Sciatic nerve (tissue), 2 donors: ENCODE results near the gene LDHD. TPM values are rescaled to one million over a fixed set of nuclear protein-coding genes. Genes with fewer than 3 reads are reported as not detected.

Experiments used
- ATAC-seq: fragments of 200-7000 bp; cut with Tn5 transposase; one replicate; pipeline ENCODE4 v1.9.1; 2020; ENCODE audit warnings: mild to moderate bottlenecking, moderate library complexity
- DNase-seq: peaks from one replicate; pipeline ENCODE4 v3.0.0-alpha.2; 2020; ENCODE audit warnings: low spot score
- intact Hi-C: fragments of 100-400 bp; cut with DNase I; formaldehyde crosslinking; loops from one replicate; pipeline ENCODE4 v1.14.2; 2022
- total RNA-seq: library from RNA; stranded (reverse); fragmentation: NEBNext Ultra II Directional; extraction: Animal tissue kit (Norgen Biotek cat#: 25700); gene quantifications from one replicate; pipeline ENCODE4 v1.2.1, GENCODE V29; 2021
- donor health status: DM: no; HTN: no; CAD: no.
- donor health status: DM: no; HTN: no; CAD: no.

The LDHD gene
- total RNA-seq, 1 donor from 2014 or later = 12.1 TPM

DNA sequence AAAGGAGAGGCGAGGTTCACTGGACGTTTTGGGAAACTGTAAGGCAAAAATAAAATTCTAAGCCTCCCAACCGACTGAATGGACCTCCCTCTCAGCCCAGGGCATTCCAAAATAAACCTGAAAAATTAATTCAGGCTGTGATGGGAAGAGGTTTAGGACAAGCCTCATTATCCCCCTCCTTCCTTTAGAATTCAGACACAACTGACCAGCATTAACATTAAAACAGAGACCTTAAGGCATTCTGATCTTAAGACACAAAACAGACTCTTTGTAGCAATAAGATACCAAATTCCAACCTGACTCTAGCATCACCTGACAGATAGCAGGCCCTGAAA lies 298 bp upstream of the LDHD start:
- intact Hi-C loops = no loop called here
- DNase-seq (no peak), ATAC-seq (no peak)

GRCh38 chr16:75114946-75115825 lies 1.4 kb downstream of the LDHD start:
- DNase-seq = no peak
- intact Hi-C loops = no loop called here
- no peak for ATAC-seq

DNA sequence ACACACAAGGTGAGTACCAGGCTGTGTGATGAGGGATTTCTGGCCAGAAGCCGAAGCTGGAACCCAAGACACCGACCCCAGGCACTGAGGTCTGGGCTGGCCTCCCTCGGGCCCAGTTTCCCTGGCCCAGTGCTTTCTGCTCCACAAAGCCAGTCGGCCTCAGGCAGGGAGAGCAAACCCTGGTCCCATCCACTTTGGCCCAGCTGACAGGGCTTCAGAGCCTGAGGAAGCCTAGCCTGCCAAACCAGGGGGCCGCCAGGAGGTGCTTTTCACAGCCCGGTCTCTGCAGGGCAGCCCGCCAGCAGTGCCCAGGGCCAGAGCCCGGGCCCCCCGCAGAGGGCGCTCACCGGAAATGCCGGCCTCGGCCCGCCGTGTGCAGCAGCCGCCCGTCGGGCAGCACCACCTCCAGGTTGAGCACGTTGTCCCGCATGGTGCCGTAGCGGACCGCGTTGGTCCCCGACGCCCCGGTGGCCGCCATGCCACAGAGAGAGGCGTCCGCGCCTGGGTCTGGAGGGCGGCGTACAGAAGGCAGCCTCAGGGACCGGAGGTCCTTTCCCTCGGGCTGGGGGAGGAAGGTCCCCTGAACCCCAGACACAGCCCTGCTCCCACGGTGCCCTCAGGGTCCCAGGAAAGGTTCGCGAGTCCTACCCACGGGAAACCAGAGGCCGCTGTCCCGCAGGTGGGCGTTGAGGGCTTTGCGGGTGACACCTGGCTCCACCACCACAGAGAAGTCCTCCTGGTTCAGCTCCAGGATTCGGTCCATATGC lies 2.2 kb downstream of the LDHD start:
- intact Hi-C loops = no loop called here
- ATAC-seq (no peak), DNase-seq (no peak)

DNA sequence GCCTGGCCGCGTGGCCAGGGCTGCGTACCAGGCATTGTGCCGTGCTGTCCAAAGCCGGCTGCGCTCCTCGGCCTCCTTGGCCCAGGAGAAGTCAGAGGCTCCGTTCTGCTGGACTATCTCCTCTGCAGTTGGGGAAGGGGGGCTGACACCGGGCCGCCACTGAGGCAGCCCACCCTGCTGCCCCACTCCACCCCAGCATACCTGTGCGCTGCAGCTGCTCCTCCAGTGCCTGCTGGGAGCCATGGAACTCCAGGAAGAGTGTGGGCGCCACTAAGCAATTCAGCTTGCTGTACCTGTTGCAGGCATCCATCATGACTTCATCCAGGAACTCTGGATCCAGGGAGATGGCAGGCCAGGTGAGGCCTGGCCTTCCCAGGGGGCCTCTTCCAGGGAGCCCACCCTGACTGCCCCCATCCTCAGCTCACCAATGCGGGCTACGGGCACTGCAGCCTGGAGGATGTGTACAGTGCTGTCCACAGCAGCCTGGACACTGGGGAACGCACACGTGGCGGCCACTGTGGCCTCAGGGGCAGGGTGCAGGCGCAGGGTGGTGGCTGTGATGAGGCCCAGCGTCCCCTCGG lies 2.9 kb downstream of the LDHD start:
- no peak for ATAC-seq
- intact Hi-C loops = no loop called here
- no peak for DNase-seq

GRCh38 chr16:75112734-75113491 lies 3.7 kb downstream of the LDHD start:
- no peak for DNase-seq
- no peak for ATAC-seq
- intact Hi-C loops = no loop called here

DNA sequence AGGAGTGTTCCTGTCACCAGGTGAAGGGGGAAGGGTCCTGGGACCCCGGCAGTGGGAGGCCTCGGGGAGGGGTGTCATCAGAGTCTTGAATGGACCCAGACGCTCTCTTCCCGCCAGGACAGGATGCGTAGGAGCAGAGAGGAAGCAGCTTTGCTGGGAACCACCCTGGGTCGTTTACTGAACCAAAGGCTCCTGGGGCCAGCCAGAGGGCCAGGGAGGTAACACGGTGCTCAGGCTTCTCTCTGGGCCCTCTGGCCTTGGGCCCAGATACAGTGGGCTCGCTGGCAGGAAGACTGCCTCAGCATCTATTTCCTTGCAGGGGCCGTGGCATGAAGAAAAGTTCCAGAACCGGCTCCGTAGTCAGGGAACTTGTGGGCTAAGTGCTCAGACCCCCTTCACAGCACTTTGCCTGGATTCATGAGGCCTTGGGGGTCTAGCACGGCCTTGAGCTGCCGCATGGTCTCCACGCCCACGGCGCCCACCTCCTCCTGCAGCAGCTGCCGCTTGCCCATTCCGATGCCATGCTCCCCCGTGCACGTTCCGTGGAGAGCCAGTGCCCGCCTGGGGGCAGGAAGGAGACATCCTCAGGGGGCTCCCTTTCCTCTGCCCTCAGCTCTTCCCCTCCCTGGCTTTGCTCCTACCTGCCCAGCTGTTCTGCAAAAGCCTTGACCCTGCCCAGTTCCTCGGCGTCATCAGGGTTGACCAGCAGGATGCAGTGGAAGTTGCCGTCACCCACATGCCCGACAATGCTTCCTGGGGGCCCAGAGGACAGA lies 4.4 kb downstream of the LDHD start:
- ATAC-seq (no peak), DNase-seq (no peak)

GRCh38 chr16:75111514-75111940 lies 5.1 kb downstream of the LDHD start:
- intact Hi-C loops = loop anchor here (2.0 kb wide), 1 partner anchor 113 kb away; the partner anchor contains the start of gene ZNRF1
- DNase-seq (no peak), ATAC-seq (peak; percentile 5)

More for the DNA sequence above, 4.4 kb downstream of the LDHD start:
- intact Hi-C loops = loop anchor here (2.0 kb wide), 1 partner anchor 113 kb away; the partner anchor contains the start of gene ZNRF1

DNA sequence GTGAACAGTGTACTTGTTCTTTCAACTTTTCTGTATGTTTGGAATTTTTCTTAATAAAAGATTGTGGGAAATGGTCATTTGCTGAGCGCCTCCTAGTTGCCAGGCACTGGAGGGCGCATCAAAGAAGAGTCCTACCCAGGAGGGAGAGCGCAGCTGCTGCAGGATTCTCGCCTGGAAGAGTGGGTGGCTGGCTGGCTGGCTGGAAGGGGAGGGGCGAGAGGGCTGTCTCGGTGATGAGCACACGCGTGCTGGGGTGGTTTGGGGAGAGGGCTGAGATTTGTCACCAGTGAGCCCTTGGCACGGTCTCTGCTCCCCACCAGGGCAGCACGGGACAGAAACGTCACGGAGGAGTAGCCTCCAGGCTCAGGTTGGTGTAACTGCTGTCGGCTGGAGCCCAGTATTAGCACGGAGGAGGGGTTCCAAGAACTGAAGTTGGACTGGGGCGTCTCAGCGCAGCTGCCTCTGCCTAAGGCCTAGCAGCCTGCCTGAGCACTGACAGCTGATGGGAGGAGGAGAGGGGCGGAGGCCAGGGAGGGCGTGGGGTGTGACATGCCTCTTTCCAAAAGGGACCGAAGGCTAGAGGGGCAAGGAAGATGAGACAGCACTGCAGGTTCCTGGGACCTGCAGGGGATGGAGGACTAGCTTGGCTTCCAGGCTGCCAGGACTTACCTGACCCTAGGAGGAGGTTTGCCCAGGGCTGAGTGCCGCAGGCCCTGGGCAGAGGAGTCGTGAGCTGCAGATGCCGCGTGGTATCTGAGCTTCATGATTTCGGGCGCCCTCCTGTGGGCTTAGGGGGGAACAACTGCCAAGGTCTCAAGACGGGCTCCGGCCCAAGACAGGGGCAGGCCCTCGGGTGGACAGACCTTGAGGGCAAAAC lies 5.7 kb downstream of the LDHD start:
- ATAC-seq = peak; percentile 86
- peak; percentile 94 for DNase-seq
- intact Hi-C loops = loop anchor here (2.0 kb wide), 1 partner anchor 112 kb away; the partner anchor contains the start of gene ZNRF1

DNA sequence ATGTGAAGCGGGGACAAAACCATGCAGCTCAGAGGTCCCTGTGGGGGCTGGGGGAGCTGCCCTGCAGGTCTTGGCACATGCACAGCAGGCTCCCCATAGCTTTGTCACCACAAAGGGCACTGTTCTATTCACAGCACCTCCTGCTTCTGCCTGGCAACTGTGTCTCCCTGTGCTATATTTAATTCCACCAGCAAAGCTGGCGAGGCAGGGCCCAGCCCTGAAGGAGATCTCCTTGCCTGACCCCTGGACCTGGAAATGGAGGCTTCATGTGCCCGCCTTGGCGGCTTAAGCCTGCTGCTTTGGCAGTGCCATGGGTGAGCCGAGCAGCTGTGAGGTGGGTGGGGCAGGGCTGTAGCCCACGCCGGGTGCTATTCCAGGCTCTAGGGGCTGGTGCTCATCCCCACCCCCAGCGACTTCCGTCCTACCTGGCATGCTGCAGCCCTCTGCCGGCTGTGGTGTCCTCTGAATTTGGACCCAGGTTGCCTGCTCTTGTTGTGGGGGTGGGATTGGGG lies 6.8 kb downstream of the LDHD start:
- intact Hi-C loops = loop anchor here (2.0 to 10.0 kb wide), 2 partner anchors 55 to 111 kb away; partner anchors contain the start of gene ZNRF1

GRCh38 chr16:75108792-75109731 lies 7.5 kb downstream of the LDHD start:
- DNase-seq (peak; percentile 88), ATAC-seq (peak; percentile 12)
- intact Hi-C loops = loop anchor here (10.0 kb wide), 1 partner anchor 54 kb away; no protein-coding TSS in a partner anchor

More for the DNA sequence above, 6.8 kb downstream of the LDHD start:
- no peak for DNase-seq
- ATAC-seq = peak; percentile 4

DNA sequence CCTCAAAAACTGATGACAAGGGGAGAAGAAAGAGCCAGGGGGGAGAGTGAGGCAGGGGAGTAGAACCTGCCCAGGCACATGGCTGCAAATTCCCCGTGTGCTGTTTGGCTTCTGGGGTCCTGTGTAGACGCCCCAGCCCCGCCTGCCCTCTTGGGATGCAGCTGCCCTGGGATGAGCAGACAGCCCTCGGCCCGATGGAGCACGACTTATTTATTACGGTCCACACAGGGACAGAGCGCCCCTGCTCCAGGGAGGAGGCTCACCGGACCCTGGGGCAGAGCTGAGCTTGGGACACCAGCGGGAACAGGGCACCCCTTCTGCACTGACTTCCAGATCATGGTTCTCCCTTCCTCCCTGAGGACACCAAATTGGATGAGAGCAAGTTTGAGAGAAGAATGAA lies 9.1 kb downstream of the LDHD start:
- intact Hi-C loops = loop anchor here (10.0 kb wide), 1 partner anchor 53 kb away; no protein-coding TSS in a partner anchor
- ATAC-seq = no peak
- no peak for DNase-seq

DNA sequence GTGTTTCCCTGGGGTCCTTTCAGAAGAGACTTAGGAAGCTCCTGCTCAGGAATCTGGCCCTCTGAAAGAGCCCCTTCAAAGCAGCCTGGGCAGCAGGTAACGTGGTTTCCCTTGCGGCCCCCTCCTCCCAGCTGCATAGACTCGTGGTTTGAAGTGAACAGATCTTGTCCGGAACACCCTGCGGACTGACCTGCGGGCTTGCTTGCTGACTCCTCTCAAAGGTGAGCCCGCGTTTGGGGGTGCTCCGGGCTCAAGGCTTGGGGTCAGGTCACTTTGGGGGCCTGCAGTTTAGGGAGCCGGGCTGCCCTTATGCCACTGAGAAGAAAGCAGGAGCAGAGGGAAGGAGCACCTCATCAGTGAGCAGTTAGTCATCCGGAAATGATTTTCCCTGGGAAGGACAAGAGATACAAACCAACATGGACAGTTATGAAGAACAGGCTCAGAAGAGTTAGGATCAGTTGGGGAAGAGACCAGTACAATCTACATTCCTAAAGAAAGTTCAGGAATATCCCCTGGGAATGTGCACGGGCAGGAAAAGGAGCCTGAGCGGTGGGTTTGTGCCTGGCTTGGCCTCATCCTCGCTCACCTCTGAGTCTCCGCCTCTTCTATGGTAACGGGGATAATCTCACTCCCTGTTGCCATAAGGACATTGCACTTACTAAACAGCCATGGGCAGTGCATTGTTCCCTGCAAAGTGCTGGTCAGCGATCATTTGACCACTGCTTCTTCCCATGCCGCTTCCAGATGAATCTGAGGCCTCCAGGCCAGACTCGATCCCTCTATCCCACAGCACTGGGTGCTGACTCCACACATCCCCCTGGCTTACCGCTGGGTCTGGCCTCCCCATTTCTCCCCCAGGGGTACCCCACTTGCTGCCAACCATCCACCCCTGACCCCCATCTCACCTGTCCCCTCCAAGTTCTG lies 10.0 kb downstream of the LDHD start:
- intact Hi-C loops = loop anchor here (10.0 kb wide), 1 partner anchor 52 kb away; no protein-coding TSS in a partner anchor
- DNase-seq = no peak
- ATAC-seq = no peak

GRCh38 chr16:75105306-75106061 lies 11.1 kb downstream of the LDHD start:
- DNase-seq = no peak
- peak; percentile 36 for ATAC-seq
- intact Hi-C loops = loop anchor here (10.0 kb wide), 1 partner anchor 51 kb away; no protein-coding TSS in a partner anchor

DNA sequence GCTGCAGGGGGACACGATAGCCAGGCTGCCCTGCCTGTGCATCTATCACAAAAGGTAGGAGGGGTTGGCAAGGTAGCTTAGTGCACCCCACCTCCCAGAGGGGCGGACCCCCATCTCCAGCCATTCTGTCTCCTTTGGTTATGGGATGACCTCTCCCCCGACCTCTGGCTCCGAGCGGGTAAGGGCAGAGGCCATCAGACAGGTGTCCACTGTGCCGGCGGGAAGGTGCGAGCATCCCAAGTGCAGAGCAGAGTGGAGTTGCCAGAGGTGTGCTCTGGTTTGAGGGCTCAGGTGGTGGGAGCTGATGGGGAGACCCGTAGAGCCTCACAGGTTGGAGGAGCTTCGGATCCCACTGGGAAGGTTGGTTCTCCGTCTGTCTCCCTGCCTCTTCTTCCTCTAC lies 11.7 kb downstream of the LDHD start:
- intact Hi-C loops = loop anchor here (10.0 kb wide), 1 partner anchor 50 kb away; no protein-coding TSS in a partner anchor
- no peak for DNase-seq

More for the DNA sequence above, 11.7 kb downstream of the LDHD start:
- ATAC-seq = no peak
